Measurements from ENCODE around the gene TSPO2. TPM values are rescaled to one million over a fixed set of nuclear protein-coding genes. Genes with fewer than 3 reads are reported as not detected.
"Not testable (repeated sequence)": the region's sequence is repeated elsewhere in the genome, so short reads cannot be mapped to it uniquely, and the experiment has no call there.

TSPO2 gene
- total and polyA plus RNA-seq, 5 donors from 2014 or later, result not detected

DNA sequence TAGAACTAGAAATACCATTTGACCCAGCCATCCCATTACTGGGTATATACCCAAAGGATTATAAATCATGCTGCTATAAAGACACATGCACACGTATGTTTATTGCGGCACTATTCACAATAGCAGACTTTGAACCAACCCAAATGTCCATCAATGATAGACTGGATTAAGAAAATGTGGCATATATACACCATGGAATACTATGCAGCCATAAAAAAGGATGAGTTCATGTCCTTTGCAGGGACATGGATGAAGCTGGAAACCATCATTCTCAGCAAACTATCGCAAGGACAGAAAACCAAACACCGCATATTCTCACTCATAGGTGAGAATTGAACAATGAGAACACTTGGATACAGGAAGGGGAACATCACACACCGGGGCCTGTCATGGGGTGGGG, 26.4 kb upstream of the TSPO2 start:
- H3K36me3 ChIP-seq (ENCODE audit: control insufficient read depth, insufficient read depth, low read length); H3K9me3 Mint-ChIP-seq; H3K4me3 ChIP-seq (ENCODE audit: low read depth, low read length); H3K4me1 Mint-ChIP-seq; H3K27me3 Mint-ChIP-seq; H3K4me3 Mint-ChIP-seq; H3K27me3 ChIP-seq (ENCODE audit: control insufficient read depth, insufficient read depth, low read length); H3K36me3 Mint-ChIP-seq; H3K9me3 ChIP-seq (ENCODE audit: control insufficient read depth in 2 of 2, low read length in 2 of 2); H3K27ac Mint-ChIP-seq; ATAC-seq (ENCODE audit: low read depth in 2 of 2); H3K27ac ChIP-seq (ENCODE audit: insufficient read depth, low read length, poor library complexity, severe bottlenecking); DNase-seq; H3K4me1 ChIP-seq (ENCODE audit: control insufficient read depth, insufficient read depth, low read length, poor library complexity, severe bottlenecking): not testable (repeated sequence)

GRCh38 chr6:41017663-41018062, 24.6 kb upstream of the TSPO2 start:
- Mint-ChIP-seq H3K27ac (no peak overlapping the region), H3K36me3 (no peaks in the 10 kb centered on the region), H3K9me3 (peaks cover 0 to 4% (median 0%) of the 10 kb centered on the region in 7 donors), H3K27me3 (no peaks in the 10 kb centered on the region), H3K4me1 (peaks cover 0 to 2% (median 0%) of the 10 kb centered on the region in 4 donors), H3K4me3 (no peak overlapping the region)
- Histone ChIP-seq H3K9me3 (ENCODE audit: control insufficient read depth in 2 of 2, low read length in 2 of 2) (no peaks in the 10 kb centered on the region), H3K27me3 (ENCODE audit: control insufficient read depth, insufficient read depth, low read length) (no peaks in the 10 kb centered on the region), H3K27ac (ENCODE audit: insufficient read depth, low read length, poor library complexity, severe bottlenecking) (no peak overlapping the region), H3K4me3 (ENCODE audit: low read depth, low read length) (no peak overlapping the region), H3K4me1 (ENCODE audit: control insufficient read depth, insufficient read depth, low read length, poor library complexity, severe bottlenecking) (no peaks in the 10 kb centered on the region), H3K36me3 (ENCODE audit: control insufficient read depth, insufficient read depth, low read length) (no peaks in the 10 kb centered on the region)
- no peak for ATAC-seq (ENCODE audit: low read depth in 2 of 2)
- no peak for DNase-seq

- H3K27ac Mint-ChIP-seq, result peak overlapping the region in 1 of 3 donors; percentile 2
- H3K27me3 Mint-ChIP-seq, result no peaks in the 10 kb centered on the region
- DNase-seq (no peak), ATAC-seq (ENCODE audit: low read depth in 2 of 2) (no peak)
- no peaks in the 10 kb centered on the region for H3K36me3 Mint-ChIP-seq
- H3K4me1 ChIP-seq (ENCODE audit: control insufficient read depth, insufficient read depth, low read length, poor library complexity, severe bottlenecking), result peaks cover under 1% of the 10 kb centered on the region
- H3K9me3 ChIP-seq (ENCODE audit: control insufficient read depth in 2 of 2, low read length in 2 of 2), result no peaks in the 10 kb centered on the region
- H3K4me1 Mint-ChIP-seq, result peaks cover 0 to 7% (median 4%) of the 10 kb centered on the region in 4 donors
- H3K9me3 Mint-ChIP-seq, result peaks cover 0 to 2% (median 0%) of the 10 kb centered on the region in 7 donors
- H3K36me3 ChIP-seq (ENCODE audit: control insufficient read depth, insufficient read depth, low read length), result no peaks in the 10 kb centered on the region
- H3K4me3 ChIP-seq (ENCODE audit: low read depth, low read length), result no peak overlapping the region
- H3K27me3 ChIP-seq (ENCODE audit: control insufficient read depth, insufficient read depth, low read length), result no peaks in the 10 kb centered on the region
- H3K4me3 Mint-ChIP-seq, result no peak overlapping the region
- no peak overlapping the region for H3K27ac ChIP-seq (ENCODE audit: insufficient read depth, low read length, poor library complexity, severe bottlenecking)
These were observed 20.4 kb upstream of the TSPO2 start for GRCh38 chr6:41021832-41022231.

GRCh38 chr6:41022294-41022693, 20.0 kb upstream of the TSPO2 start:
- H3K9me3 Mint-ChIP-seq, result peaks cover 0 to 2% (median 0%) of the 10 kb centered on the region in 7 donors

DNA sequence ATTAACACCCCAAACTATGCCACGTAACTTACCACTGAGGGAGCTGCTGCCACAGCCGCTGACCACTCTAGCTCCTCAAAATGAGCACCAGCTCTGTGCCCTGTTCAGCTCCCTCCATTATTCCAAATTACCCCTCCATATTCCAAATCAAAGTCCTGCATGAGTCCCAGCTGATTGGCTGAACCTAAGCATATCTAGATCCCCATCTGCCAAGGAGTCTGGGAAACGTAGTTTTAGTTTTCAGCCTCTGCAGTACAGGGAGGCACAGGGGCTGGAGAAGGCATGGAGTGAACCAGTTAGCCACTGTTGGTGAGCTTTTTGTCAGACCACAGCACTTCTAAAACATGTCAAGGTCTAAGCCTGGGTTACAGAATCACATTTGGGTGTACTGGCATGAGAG, 19.2 kb upstream of the TSPO2 start:
- no peaks in the 10 kb centered on the region for H3K9me3 ChIP-seq (ENCODE audit: control insufficient read depth in 2 of 2, low read length in 2 of 2)
- no peak overlapping the region for H3K4me3 Mint-ChIP-seq
- ATAC-seq (ENCODE audit: low read depth in 2 of 2), result no peak
- H3K36me3 ChIP-seq (ENCODE audit: control insufficient read depth, insufficient read depth, low read length), result no peaks in the 10 kb centered on the region
- no peak overlapping the region for H3K4me3 ChIP-seq (ENCODE audit: low read depth, low read length)
- peaks cover 8 to 17% (median 14%) of the 10 kb centered on the region in 4 donors for H3K4me1 Mint-ChIP-seq
- no peaks in the 10 kb centered on the region for H3K27me3 Mint-ChIP-seq
- no peaks in the 10 kb centered on the region for H3K36me3 Mint-ChIP-seq
- peaks cover 12% of the 10 kb centered on the region for H3K4me1 ChIP-seq (ENCODE audit: control insufficient read depth, insufficient read depth, low read length, poor library complexity, severe bottlenecking)
- H3K27ac Mint-ChIP-seq, result no peak overlapping the region
- H3K27ac ChIP-seq (ENCODE audit: insufficient read depth, low read length, poor library complexity, severe bottlenecking), result no peak overlapping the region
- H3K27me3 ChIP-seq (ENCODE audit: control insufficient read depth, insufficient read depth, low read length), result no peaks in the 10 kb centered on the region
- no peak for DNase-seq
- peaks cover 0 to 2% (median 0%) of the 10 kb centered on the region in 7 donors for H3K9me3 Mint-ChIP-seq

More at GRCh38 chr6:41022294-41022693, 20.0 kb upstream of the TSPO2 start:
- no peak for DNase-seq
- H3K4me1 ChIP-seq (ENCODE audit: control insufficient read depth, insufficient read depth, low read length, poor library complexity, severe bottlenecking), result peaks cover 5% of the 10 kb centered on the region
- H3K4me3 ChIP-seq (ENCODE audit: low read depth, low read length), result no peak overlapping the region
- no peaks in the 10 kb centered on the region for H3K36me3 Mint-ChIP-seq
- H3K36me3 ChIP-seq (ENCODE audit: control insufficient read depth, insufficient read depth, low read length), result no peaks in the 10 kb centered on the region
- H3K27me3 Mint-ChIP-seq, result no peaks in the 10 kb centered on the region
- no peak overlapping the region for H3K4me3 Mint-ChIP-seq
- H3K4me1 Mint-ChIP-seq, result peaks cover 4 to 10% (median 8%) of the 10 kb centered on the region in 4 donors
- no peak overlapping the region for H3K27ac ChIP-seq (ENCODE audit: insufficient read depth, low read length, poor library complexity, severe bottlenecking)
- no peaks in the 10 kb centered on the region for H3K9me3 ChIP-seq (ENCODE audit: control insufficient read depth in 2 of 2, low read length in 2 of 2)
- no peak for ATAC-seq (ENCODE audit: low read depth in 2 of 2)
- H3K27ac Mint-ChIP-seq, result peak overlapping the region in 1 of 3 donors; percentile 2
- no peaks in the 10 kb centered on the region for H3K27me3 ChIP-seq (ENCODE audit: control insufficient read depth, insufficient read depth, low read length)

- Histone ChIP-seq H3K4me3 (ENCODE audit: low read depth, low read length) (no peak overlapping the region), H3K36me3 (ENCODE audit: control insufficient read depth, insufficient read depth, low read length) (no peaks in the 10 kb centered on the region), H3K4me1 (ENCODE audit: control insufficient read depth, insufficient read depth, low read length, poor library complexity, severe bottlenecking) (peaks cover 25% of the 10 kb centered on the region), H3K27ac (ENCODE audit: insufficient read depth, low read length, poor library complexity, severe bottlenecking) (no peak overlapping the region), H3K9me3 (ENCODE audit: control insufficient read depth in 2 of 2, low read length in 2 of 2) (no peaks in the 10 kb centered on the region), H3K27me3 (ENCODE audit: control insufficient read depth, insufficient read depth, low read length) (no peaks in the 10 kb centered on the region)
- Mint-ChIP-seq H3K36me3 (no peaks in the 10 kb centered on the region), H3K27ac (peak overlapping the region in 2 of 3 donors; percentile 19 to 57), H3K27me3 (no peaks in the 10 kb centered on the region), H3K9me3 (no peaks in the 10 kb centered on the region), H3K4me3 (peak overlapping the region in 3 of 4 donors; percentile 6 to 44 (median 33)), H3K4me1 (peaks cover 8 to 31% (median 23%) of the 10 kb centered on the region in 4 donors)
- ATAC-seq (ENCODE audit: low read depth in 2 of 2) (no peak), DNase-seq (no peak)
These were observed 16.2 kb upstream of the TSPO2 start for GRCh38 chr6:41025966-41026530.

DNA sequence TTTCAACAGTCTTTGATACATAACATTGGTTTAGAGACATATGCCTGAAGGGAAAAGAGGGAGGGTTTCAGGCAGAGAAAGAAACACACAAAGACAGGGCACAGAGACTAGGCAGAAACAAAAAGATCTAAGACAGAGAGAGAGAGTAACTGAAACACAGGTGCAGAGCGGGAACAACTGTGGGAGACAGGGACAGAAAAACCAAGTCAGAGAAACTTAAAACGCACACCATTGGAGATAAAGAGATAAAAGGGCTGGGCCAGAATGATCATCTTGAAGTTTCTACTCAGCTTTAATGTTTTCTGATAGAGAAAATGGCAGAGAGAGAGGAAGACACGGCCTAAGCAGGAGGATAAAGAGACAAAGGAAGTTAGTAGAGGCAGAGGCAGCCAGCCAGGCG, 15.0 kb upstream of the TSPO2 start:
- ATAC-seq (ENCODE audit: low read depth in 2 of 2), result no peak
- no peaks in the 10 kb centered on the region for H3K27me3 Mint-ChIP-seq
- no peak for DNase-seq
- H3K4me3 Mint-ChIP-seq, result peak overlapping the region; percentile 88 to 95 (median 90)
- H3K4me1 Mint-ChIP-seq, result peaks cover 8 to 31% (median 23%) of the 10 kb centered on the region in 4 donors
- H3K9me3 Mint-ChIP-seq, result no peaks in the 10 kb centered on the region
- peak overlapping the region; percentile 92 to 99 (median 93) for H3K27ac Mint-ChIP-seq
- H3K4me3 ChIP-seq (ENCODE audit: low read depth, low read length), result peak overlapping the region; percentile 81
- H3K4me1 ChIP-seq (ENCODE audit: control insufficient read depth, insufficient read depth, low read length, poor library complexity, severe bottlenecking), result peaks cover 25% of the 10 kb centered on the region
- H3K9me3 ChIP-seq (ENCODE audit: control insufficient read depth in 2 of 2, low read length in 2 of 2), result no peaks in the 10 kb centered on the region
- no peaks in the 10 kb centered on the region for H3K36me3 ChIP-seq (ENCODE audit: control insufficient read depth, insufficient read depth, low read length)
- H3K27me3 ChIP-seq (ENCODE audit: control insufficient read depth, insufficient read depth, low read length), result no peaks in the 10 kb centered on the region
- H3K36me3 Mint-ChIP-seq, result no peaks in the 10 kb centered on the region
- peak overlapping the region; percentile 65 for H3K27ac ChIP-seq (ENCODE audit: insufficient read depth, low read length, poor library complexity, severe bottlenecking)

Measured in CD4-positive, CD25-positive, alpha-beta regulatory T cell (primary cell).